ENCODE results near the gene BIN1.

DNA sequence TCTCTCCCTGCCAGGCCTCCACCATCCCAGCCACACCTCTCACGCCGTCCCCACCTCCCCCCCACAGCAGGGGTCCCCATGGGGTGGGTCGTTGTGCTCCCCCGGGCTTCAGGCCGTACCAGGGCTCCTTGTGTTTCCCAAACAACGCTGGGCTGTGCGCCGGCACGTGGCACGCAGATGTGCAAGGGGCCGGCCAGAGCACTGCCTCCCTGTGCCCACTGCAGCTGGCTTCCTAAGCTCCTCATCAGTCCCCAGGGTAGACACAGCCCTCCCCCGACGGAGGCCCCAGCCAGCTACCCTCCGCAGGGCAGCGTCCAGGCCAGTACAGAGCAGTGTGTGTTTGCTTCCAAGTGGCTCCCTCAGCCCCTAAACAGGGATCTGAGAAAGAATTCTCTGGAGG is 34.0 kb downstream of the BIN1 start:
- TF ChIP-seq CTCF (IDR thresholded peaks at IDR 0.05; ENCODE audit: insufficient read depth, low read depth, low read length) (no peak), EZH2 (IDR thresholded peaks at IDR 0.05; ENCODE audit: insufficient read depth, low read length) (no peak)

Measured in astrocyte (in vitro differentiated cells and primary cell).